HFF-Myc (cell line): ENCODE data around the gene CHIT1.
"Not testable (repeated sequence)": the region's sequence is repeated elsewhere in the genome, so short reads cannot be mapped to it uniquely, and the experiment has no call there.

ENCODE experiments used
- DNase-seq: peaks from one replicate; pipeline ENCODE4 v3.0.0-alpha.2; 2011; ENCODE audit warnings: low read depth; ENCODE audit errors: extremely low read depth
- H3K4me3 ChIP-seq: replicated peaks from 2 replicates; pipeline ENCODE4 v1.5.1; 2011; ENCODE audit warnings: low read depth, mild to moderate bottlenecking, control low read depth, low read length
- CTCF ChIP-seq: IDR thresholded peaks from 2 replicates; pipeline ENCODE4 v1.5.1; 2012; ENCODE audit warnings: mild to moderate bottlenecking, low read depth, low read length, control low read depth; ENCODE audit errors: missing control alignments

Gene CHIT1

GRCh38 chr1:203239526-203240305, 10.2 kb upstream of the CHIT1 start:
- no peak for TF ChIP-seq CTCF
- DNase-seq, result no peak
- no peak overlapping the region for H3K4me3 ChIP-seq

DNA sequence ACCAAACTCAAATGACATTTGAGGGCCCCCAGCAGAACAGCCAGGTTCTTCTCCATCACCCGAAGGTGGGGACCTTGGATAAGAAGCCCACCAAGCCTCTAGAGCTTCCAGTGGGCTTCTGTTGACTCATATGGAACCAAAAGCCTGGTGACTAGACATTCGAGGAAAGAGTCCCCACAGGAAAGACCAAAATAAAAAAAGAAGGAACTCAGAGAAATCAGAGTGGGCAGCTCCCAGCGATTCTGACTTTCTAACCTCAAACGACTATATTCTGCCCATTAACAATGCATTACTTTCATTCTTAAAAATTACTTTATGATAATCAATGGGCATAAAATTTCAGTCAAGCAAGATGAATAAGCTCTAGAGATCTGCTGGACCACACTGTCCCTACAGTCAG, 9.6 kb upstream of the CHIT1 start:
- DNase-seq, result no peak
- no peak overlapping the region for H3K4me3 ChIP-seq
- no peak for TF ChIP-seq CTCF

GRCh38 chr1:203238535-203238934, 9.1 kb upstream of the CHIT1 start:
- TF ChIP-seq CTCF, result no peak

DNA sequence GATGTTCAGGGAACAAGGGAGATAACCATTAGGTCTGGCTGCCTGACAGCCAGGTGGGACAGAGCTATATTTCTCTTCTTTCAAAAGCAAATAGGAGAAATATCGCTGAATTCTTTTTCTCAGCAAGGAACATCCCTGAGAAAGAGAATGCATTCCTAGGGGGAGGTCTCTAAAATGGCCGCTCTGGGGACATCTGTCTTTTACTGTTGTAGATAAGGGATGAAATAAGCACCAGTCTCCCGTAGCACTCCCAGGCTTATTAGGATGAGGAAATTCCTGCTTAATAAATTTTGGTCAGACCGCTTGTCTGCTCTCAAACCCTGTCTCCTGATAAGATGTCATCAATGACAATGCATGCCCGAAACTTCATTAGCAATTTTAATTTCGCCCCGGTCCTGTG, 5.4 kb upstream of the CHIT1 start:
- H3K4me3 ChIP-seq, DNase-seq: not testable (repeated sequence)

More at GRCh38 chr1:203238535-203238934, 9.1 kb upstream of the CHIT1 start:
- no peak overlapping the region for H3K4me3 ChIP-seq
- no peak for DNase-seq

DNA sequence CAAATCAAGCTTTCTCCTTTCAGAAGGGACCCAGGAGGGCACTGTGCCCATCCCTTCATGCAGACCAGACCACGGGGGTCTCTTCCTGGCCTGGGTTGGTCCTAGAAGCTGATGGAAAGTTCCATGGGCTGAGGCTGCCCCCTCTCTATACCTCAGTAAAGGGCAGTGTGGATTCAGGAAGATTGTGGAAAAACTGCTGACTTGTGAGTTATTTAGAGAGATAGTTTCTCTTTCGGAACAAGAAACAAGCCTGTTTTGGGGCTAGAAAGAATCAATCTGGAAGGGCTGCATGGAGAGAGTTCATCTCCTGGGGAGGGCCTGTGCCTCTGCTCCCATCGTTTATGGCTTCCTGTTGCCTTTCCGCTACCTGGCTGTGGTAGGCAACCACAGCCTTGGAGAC, 803 bp downstream of the CHIT1 start:
- no peak overlapping the region for H3K4me3 ChIP-seq
- TF ChIP-seq CTCF, result no peak
- DNase-seq, result no peak

- no peak overlapping the region for H3K4me3 ChIP-seq
- no peak for DNase-seq
- TF ChIP-seq CTCF, result no peak
Observed at GRCh38 chr1:203227371-203228083, 1.9 kb downstream of the CHIT1 start.

GRCh38 chr1:203225071-203225470, 4.4 kb downstream of the CHIT1 start:
- H3K4me3 ChIP-seq, result no peak overlapping the region
- no peak for DNase-seq
- TF ChIP-seq CTCF, result no peak
